LoVo (cell line): Measurements from ENCODE around the gene STRADA.
A peak's percentile ranks its signal among the peaks of the same experiment; 100 is the strongest.

Experiments used
- DNase-seq: peaks from one replicate; pipeline ENCODE4 v3.0.0-alpha.2; 2016; ENCODE audit warnings: low spot score

STRADA gene

DNA sequence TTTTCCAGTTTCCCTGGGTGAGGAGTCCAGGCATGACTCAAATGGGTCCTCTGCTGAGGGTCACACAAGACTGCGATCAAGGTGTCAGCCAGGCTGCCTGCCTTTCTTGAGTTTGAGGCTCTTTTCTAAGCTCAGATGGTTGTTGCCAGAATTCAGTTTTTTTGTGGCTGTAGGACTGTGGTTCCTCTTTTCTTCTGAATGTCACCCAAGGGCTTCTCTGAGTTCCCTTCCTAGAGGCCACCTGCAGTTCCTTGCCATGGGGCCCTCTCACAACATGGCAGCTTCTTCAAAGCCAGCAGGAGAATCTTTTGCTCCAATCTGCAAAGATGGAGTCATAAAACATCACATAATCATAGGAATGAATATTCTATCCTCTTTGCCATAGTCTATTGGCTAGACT lies 59.2 kb downstream of the STRADA start:
- DNase-seq, result no peak

- no peak for DNase-seq
These were observed 60.1 kb downstream of the STRADA start for GRCh38 chr17:63681530-63681929.

DNA sequence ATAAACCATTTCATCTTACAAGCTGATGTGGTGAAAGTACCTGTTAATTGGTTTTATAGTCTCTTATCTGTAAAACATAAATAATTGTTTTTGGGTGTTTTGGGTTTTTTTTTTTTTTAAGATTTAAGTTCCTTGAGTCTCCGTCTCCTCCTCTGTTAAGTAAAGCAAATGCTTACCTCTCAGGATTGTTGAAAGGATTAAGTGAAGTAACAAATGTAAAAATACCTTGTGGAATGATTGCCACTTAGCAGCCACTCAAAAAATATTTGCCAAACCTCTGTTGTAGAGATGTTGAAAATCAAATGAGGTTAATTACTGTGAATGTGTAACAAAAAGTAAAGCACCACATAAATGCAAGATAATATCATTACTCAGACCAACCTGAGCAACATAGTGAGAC lies 60.9 kb downstream of the STRADA start:
- no peak for DNase-seq

GRCh38 chr17:63679214-63679613 lies 62.4 kb downstream of the STRADA start:
- DNase-seq, result no peak

DNA sequence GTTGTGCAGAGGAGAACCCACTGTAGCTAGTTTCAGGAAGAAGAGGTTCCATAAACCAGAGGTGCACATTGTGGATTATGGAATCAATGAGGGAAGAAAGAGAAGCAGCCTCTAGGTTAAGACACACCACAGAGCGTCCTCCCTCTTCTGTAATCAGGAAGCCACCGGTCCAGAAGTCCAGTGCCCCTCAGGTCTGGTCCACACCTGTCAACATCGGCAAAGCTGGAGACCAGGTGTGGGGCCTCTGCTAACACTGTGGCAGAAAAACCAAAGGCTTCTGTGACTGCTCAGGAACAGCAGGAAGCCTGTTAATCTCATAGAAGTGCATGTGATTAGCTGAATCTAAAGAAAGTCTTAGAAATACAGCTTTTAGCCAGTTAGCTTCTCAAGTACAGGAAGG lies 65.0 kb downstream of the STRADA start:
- DNase-seq, result no peak

GRCh38 chr17:63675607-63676546 lies 65.7 kb downstream of the STRADA start:
- peak; percentile 87 for DNase-seq

DNA sequence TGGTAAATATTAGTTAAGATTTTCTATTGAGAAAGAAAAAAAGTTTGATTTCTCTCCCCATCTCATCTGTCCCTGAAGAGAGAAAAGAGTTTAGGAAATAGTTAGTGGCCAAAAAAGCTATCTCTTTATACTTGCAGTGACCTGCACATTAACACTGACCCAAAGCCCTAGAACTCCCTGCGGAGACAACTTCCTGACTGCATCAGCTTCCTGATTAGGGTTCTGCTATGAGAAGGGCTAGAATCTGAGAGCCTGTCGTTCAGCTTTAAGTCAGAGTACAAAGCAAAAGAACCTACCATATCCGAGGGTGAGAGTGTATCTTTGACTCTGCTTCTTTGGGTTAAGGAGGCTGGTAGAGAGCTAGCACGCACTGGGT lies 66.4 kb downstream of the STRADA start:
- DNase-seq, result no peak

- DNase-seq, result no peak
These were observed 68.7 kb downstream of the STRADA start for GRCh38 chr17:63672856-63673255.

DNA sequence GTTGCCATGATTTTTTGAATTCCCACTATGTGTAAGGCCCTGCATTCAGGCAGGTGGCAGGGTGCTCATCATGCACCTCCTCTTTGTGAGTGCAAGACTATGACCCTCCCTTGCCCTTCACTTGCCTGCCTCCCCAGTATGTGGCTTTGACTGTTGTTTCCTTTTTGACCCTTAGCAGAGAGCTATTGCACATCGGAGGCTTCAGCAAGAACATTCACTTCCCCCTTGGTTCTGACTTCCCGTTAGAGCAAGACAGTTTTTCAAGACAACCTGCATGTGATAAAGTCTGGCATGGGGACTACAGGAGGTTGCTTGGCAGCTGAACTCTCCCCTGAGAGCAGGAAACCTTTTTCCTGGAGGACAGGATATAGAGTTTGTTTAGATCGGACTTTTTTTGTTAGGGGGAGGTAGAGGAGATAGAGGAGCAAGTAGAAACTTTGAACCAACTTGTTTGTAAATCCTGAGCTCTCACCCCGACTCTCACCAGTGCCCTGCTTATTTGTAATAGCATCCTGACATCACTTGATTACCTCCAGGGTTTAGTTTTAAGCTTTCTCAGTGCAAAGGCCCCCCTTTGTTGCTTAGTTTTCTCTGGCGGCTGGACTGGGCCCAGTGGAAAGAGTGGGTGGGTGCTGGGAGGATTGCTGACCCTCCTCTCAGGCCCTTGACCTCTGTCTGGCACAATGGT lies 75.9 kb downstream of the STRADA start:
- no peak for DNase-seq

DNA sequence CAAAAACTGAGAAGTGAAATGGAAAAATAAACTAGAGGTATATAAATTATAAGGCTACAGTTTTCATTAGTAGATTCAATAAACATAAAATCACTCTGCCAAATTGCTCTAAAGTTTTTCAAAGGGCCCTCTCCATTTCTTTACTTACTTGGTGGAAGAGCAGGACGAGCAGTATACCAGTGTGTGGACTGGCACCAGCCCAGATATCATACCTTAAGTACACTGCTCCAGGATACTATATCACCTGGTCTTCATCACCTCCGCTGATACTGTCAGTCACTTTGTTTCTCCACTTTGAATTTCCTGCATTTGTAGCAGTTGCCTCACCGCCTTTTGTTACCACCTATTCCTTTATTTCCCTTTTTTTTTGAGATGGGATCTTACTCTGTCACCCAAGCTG lies 81.7 kb downstream of the STRADA start:
- DNase-seq, result no peak

GRCh38 chr17:63658366-63658765 lies 83.2 kb downstream of the STRADA start:
- DNase-seq, result no peak

DNA sequence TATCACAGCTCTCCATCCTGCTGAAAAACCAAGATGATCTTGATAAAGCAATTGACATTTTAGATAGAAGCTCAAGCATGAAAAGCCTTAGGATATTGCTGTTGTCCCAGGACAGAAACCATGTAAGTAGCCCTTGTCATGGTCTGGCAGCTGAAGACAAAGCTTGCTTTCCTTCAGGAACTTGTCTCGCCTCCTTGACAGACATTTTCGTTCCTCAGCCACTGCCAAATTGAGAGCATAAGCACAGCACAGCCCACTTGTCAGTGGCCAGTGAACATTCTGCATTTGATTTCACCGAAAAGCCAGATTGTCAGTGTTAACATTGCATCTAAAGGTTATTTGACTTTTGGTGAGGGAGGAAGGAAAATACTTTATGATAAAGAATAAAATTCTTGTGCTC lies 83.8 kb downstream of the STRADA start:
- DNase-seq, result no peak

- DNase-seq, result no peak
These were observed 88.5 kb downstream of the STRADA start for GRCh38 chr17:63653050-63653449.
